Peyer's patch (tissue), 4 donors: ENCODE measurements around the gene TOMM34. TPM values are rescaled to one million over a fixed set of nuclear protein-coding genes. Genes with fewer than 3 reads are reported as not detected.

Experiments used
- DNase-seq, 3 donors: peaks; one replicate each; pipeline ENCODE4 v3.0.0-alpha.2; 2017 to 2019
- H3K27ac ChIP-seq, 4 donors: fragments of 200-600 bp; sonication (generic); one replicate each; pipeline ENCODE4 v1.5.1; 2016 to 2019
- H3K27me3 ChIP-seq, 2 donors: fragments of 200-600 bp; sonication (generic); one replicate each; pipeline ENCODE4 v1.5.1; 2019
- H3K36me3 ChIP-seq, 3 donors: fragments of 200-600 bp; sonication (generic); one replicate each; pipeline ENCODE4 v1.5.1; 2016 to 2019
- H3K4me1 ChIP-seq, 4 donors: fragments of 200-600 bp; sonication (generic); one replicate each; pipeline ENCODE4 v1.5.1; 2016 to 2019
- H3K4me3 ChIP-seq, 4 donors: fragments of 200-600 bp; sonication (generic); 1 replicate in 3 of 4; 2 replicates in 1 of 4; pipeline ENCODE4 v1.5.1; 2016 to 2019; ENCODE audit warnings: mild to moderate bottlenecking in 1 of 4
- H3K9me3 ChIP-seq, 4 donors: fragments of 200-600 bp; sonication (generic); one replicate each; pipeline ENCODE4 v1.5.1; 2016 to 2019; ENCODE audit warnings: mild to moderate bottlenecking in 1 of 4
- POLR2A ChIP-seq, 2 donors: fragments of 450-650 bp; IDR thresholded peaks; one replicate each; pipeline ENCODE4 v1.5.1; 2017; ENCODE audit warnings: antibody characterized with exemption in 2 of 2, mild to moderate bottlenecking in 2 of 2, moderate library complexity in 2 of 2
- total RNA-seq, 4 donors: library from RNA; depleted of rRNA; stranded (reverse); fragments of >200 nt; gene quantifications; one replicate each; pipeline ENCODE4 v1.1.0, GENCODE V29; 2016
- TF ChIP-seq, protein P1 (sequence below), 6 experiments: fragments of 450-650 bp in 4 of 6; fragments of 200-600 bp in 2 of 6; sonication (generic) in 1 of 6; IDR thresholded peaks; one replicate each; pipeline ENCODE4 v1.5.1; 2017 to 2019; ENCODE audit warnings: antibody characterized with exemption in 6 of 6, mild to moderate bottlenecking in 3 of 6, moderate library complexity in 1 of 6

TOMM34 gene
- total RNA-seq, 4 donors from 2014 or later, result 8.4 to 19.0 (median 12.2) TPM

DNA sequence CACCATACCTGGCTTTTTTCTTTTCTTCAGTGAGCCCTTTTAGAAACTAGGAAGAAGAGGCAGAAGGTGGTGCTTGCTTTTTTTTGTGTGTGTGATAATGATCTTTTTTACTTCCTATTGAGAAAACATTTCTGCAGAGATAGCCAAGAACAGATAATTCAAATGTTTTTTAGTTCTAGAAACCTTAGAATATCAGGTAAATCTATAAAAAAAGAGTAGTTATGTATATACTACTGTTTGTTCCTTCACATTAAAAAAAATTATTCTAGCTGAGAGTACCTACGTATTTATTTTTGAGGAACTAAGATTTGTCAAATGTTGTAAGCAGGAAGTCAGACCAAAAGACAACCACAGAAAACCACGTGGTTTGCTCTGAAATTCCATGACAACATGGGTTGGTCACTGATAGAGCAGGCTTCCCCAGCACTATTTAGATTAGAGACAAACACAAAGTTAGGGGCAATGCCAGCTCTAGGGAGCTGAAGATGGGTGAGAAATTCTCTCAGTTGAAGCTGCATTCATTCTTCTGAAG is 19.0 kb upstream of the TOMM34 start:
- TF ChIP-seq, protein P1, sequence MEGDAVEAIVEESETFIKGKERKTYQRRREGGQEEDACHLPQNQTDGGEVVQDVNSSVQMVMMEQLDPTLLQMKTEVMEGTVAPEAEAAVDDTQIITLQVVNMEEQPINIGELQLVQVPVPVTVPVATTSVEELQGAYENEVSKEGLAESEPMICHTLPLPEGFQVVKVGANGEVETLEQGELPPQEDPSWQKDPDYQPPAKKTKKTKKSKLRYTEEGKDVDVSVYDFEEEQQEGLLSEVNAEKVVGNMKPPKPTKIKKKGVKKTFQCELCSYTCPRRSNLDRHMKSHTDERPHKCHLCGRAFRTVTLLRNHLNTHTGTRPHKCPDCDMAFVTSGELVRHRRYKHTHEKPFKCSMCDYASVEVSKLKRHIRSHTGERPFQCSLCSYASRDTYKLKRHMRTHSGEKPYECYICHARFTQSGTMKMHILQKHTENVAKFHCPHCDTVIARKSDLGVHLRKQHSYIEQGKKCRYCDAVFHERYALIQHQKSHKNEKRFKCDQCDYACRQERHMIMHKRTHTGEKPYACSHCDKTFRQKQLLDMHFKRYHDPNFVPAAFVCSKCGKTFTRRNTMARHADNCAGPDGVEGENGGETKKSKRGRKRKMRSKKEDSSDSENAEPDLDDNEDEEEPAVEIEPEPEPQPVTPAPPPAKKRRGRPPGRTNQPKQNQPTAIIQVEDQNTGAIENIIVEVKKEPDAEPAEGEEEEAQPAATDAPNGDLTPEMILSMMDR (IDR thresholded peaks at IDR 0.05), result no peak
- no peak for TF ChIP-seq POLR2A (IDR thresholded peaks at IDR 0.05)
- Histone ChIP-seq H3K4me3 (no peak overlapping the region), H3K27ac (peak overlapping the region; percentile 72 to 89 (median 82)), H3K27me3 (no peaks in the 10 kb centered on the region), H3K9me3 (no peaks in the 10 kb centered on the region), H3K4me1 (peaks cover 0 to 14% (median 0%) of the 10 kb centered on the region in 4 donors), H3K36me3 (peaks cover 0 to 60% (median 0%) of the 10 kb centered on the region in 3 donors)
- peak in 2 of 3 donors; percentile 85 to 87 for DNase-seq

DNA sequence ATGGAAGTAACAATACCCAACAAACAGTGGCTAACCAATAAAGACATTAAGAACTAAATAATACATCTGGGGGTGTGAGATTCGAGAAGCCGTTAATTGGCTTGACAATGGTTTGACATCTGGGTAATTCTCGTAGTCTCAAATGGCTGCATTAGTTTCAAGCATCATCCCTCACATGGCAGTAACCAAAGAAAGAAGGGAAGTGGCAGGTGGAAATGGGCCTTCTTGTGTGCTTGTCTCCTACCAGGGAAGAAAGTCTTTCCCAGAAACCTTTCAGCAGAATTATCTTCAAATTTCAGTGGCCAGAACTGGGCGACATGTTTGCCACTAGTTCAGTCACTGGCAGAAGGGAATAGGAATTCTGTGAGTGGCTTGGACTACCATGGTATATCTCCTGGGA is 16.5 kb upstream of the TOMM34 start:
- Histone ChIP-seq H3K4me3 (no peak overlapping the region), H3K36me3 (peaks cover 0 to 64% (median 0%) of the 10 kb centered on the region in 3 donors), H3K4me1 (peaks cover 0 to 14% (median 0%) of the 10 kb centered on the region in 4 donors), H3K27me3 (no peaks in the 10 kb centered on the region), H3K27ac (peak overlapping the region in 1 of 4 donors; percentile 55), H3K9me3 (no peaks in the 10 kb centered on the region)
- DNase-seq, result no peak
- TF ChIP-seq, protein P1 (IDR thresholded peaks at IDR 0.05), result no peak
- no peak for TF ChIP-seq POLR2A (IDR thresholded peaks at IDR 0.05)

DNA sequence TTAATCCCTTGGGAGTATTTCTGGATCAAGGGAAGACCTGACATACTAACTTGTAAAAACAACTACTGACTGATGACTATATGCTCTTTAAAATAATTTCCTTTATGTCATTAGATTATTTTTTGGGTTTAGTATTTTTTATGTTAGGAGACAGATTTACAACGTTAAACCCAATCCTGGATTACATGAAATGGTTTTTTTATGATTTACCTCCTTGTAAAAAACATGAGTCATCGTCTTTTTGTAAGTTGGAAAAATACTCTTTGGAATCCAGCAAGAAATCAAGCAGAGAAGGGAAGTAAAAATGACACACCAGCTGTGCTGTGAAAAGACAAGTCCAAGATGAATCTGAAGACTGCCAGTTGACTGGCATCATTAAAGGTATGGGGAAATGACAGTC is 12.9 kb upstream of the TOMM34 start:
- Histone ChIP-seq H3K27ac (peak overlapping the region in 2 of 4 donors; percentile 2 to 27), H3K27me3 (no peaks in the 10 kb centered on the region), H3K36me3 (peaks cover 0 to 39% (median 0%) of the 10 kb centered on the region in 3 donors), H3K9me3 (no peaks in the 10 kb centered on the region), H3K4me1 (peaks cover 0 to 10% (median 2%) of the 10 kb centered on the region in 4 donors), H3K4me3 (no peak overlapping the region)
- TF ChIP-seq POLR2A (IDR thresholded peaks at IDR 0.05), result no peak
- TF ChIP-seq, protein P1 (IDR thresholded peaks at IDR 0.05), result no peak
- DNase-seq, result no peak

DNA sequence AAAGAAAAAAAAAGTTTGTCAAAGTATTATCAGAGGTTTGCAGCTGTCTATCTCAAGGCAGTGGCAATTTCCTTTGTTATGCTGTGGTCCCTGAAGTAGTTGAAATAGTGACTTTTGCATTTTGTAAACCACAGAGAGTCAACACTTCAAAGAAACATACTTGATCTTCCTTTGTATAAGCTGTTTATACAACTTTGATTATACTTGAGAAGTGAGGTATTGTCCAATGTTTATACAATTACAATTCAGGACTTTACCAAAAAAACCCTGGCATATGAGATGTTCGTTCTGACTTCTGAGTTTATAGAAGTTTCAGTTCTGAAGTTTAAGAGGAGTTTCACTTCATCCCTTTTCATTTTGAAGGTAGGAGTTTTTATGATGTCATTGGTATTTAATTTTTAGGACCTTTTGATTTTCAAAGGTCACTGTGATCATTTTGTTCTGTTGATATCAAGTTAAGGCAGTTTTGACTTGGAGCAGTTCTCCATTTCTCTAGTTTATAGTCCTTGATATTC is 10.1 kb upstream of the TOMM34 start:
- Histone ChIP-seq H3K9me3 (no peaks in the 10 kb centered on the region), H3K4me1 (peaks cover 0 to 8% (median 2%) of the 10 kb centered on the region in 4 donors), H3K27ac (peak overlapping the region; percentile 20 to 97 (median 66)), H3K27me3 (no peaks in the 10 kb centered on the region), H3K36me3 (peaks cover 0 to 34% (median 0%) of the 10 kb centered on the region in 3 donors), H3K4me3 (peak overlapping the region in 1 of 4 donors; percentile 5)
- no peak for DNase-seq
- TF ChIP-seq, protein P1 (IDR thresholded peaks at IDR 0.05), result no peak
- TF ChIP-seq POLR2A (IDR thresholded peaks at IDR 0.05), result no peak

DNA sequence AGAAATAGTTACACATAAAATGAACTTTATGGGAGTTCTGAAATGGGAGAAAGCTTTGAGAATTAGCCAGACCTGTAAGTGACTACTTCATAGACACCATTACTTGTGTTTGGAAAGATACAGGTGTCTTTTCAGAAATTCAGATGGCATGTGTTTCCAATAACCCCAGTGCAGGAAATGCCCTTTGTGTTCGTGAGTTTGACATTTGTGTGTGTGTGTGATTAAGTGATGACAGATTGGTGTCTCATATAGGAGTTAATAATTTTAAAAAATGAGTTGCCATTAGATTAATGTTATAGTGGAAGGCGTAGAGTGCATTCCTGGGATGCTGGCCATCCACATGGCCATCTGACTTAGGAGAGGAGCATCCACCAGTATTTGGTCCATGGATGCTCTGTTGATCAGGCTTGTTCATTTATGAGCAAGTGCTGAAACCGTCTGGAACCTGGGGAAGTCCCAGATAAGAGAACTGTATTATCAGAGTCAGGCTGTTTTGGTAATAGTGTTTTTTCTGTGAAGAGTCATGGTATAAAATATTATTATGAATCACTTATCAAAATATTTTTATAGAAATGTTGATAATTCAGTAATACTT is 9.2 kb upstream of the TOMM34 start:
- TF ChIP-seq, protein P1 (IDR thresholded peaks at IDR 0.05), result no peak
- TF ChIP-seq POLR2A (IDR thresholded peaks at IDR 0.05), result no peak
- peak overlapping the region in 1 of 4 donors; percentile 17 for H3K4me3 ChIP-seq
- H3K27ac ChIP-seq, result peak overlapping the region in 3 of 4 donors; percentile 88 to 97 (median 92)

More for the DNA sequence above, 9.2 kb upstream of the TOMM34 start:
- Histone ChIP-seq H3K27me3 (no peaks in the 10 kb centered on the region), H3K4me1 (peaks cover 0 to 8% (median 2%) of the 10 kb centered on the region in 4 donors), H3K9me3 (no peaks in the 10 kb centered on the region), H3K36me3 (peaks cover 0 to 25% (median 0%) of the 10 kb centered on the region in 3 donors)
- no peak for DNase-seq
